HepG2 (cell line): ENCODE results near the gene VKORC1. TPM values are rescaled to one million over a fixed set of nuclear protein-coding genes. Genes with fewer than 3 reads are reported as not detected.

Source experiments
- BCL6 ChIP-seq: IDR thresholded peaks from 2 replicates; pipeline ENCODE4 v1.6.1; 2016; ENCODE audit warnings: missing genetic modification reagents, missing compliant biosample characterization
- EP300 ChIP-seq, 3 experiments: sonication (generic) in 1 of 3; formaldehyde crosslinking in 1 of 3; IDR thresholded peaks; 2 replicates each; pipeline versions ENCODE4 v1.5.1 to v1.6.1; 2011 to 2020; ENCODE audit warnings: low read depth in 2 of 3, low read length in 2 of 3, borderline replicate concordance in 1 of 3, improper control_type of control experiment in 1 of 3, mild to moderate bottlenecking in 1 of 3, missing genetic modification reagents in 1 of 3, moderate library complexity in 1 of 3
- ETV6 ChIP-seq: sonication (generic); formaldehyde crosslinking; conservative IDR thresholded peaks from 2 replicates; pipeline ENCODE4 v1.4.0; 2020; ENCODE audit warnings: missing genetic modification reagents
- KDM1A ChIP-seq: IDR thresholded peaks from 2 replicates; pipeline ENCODE4 v1.6.1; 2016; ENCODE audit warnings: missing compliant biosample characterization
- KDM6A ChIP-seq: IDR thresholded peaks from 2 replicates; pipeline ENCODE4 v1.6.1; 2016; ENCODE audit warnings: low read depth
- MAZ ChIP-seq, 2 experiments: sonication (generic) in 1 of 2; formaldehyde crosslinking in 1 of 2; IDR thresholded peaks; 2 replicates each; pipeline versions ENCODE4 v1.5.0 to v1.6.1; 2012 to 2020; ENCODE audit warnings: low read depth in 2 of 2, mild to moderate bottlenecking in 2 of 2, borderline replicate concordance in 1 of 2, improper control_type of control experiment in 1 of 2, low read length in 1 of 2, missing genetic modification reagents in 1 of 2, moderate library complexity in 1 of 2
- PCBP2 ChIP-seq: fragments of 200-400 bp; formaldehyde crosslinking; optimal IDR thresholded peaks from 2 replicates; pipeline ENCODE3; 2018; ENCODE audit warnings: low read length, low read depth; ENCODE audit not compliant: poor library complexity, severe bottlenecking
- POGZ ChIP-seq: sonication (generic); formaldehyde crosslinking; IDR thresholded peaks from 2 replicates; pipeline ENCODE4 v1.4.0; 2020; ENCODE audit warnings: mild to moderate bottlenecking, missing genetic modification reagents
- SAP130 ChIP-seq: IDR thresholded peaks from 2 replicates; pipeline ENCODE4 v1.6.1; 2016; ENCODE audit warnings: low read depth
- TARDBP ChIP-seq: sonication (generic); formaldehyde crosslinking; IDR thresholded peaks from 2 replicates; pipeline ENCODE4 v1.8.0; 2022; ENCODE audit warnings: mild to moderate bottlenecking, missing genetic modification reagents
- TEAD3 ChIP-seq: optimal IDR thresholded peaks from 2 replicates; pipeline ENCODE3; 2016; ENCODE audit warnings: borderline replicate concordance
- THAP11 ChIP-seq: IDR thresholded peaks from 2 replicates; pipeline ENCODE4 v1.6.1; 2016; ENCODE audit warnings: missing biosample characterization, missing genetic modification reagents
- ZNF101 ChIP-seq: sonication (generic); formaldehyde crosslinking; IDR thresholded peaks from 2 replicates; pipeline ENCODE4 v1.4.0; 2020; ENCODE audit warnings: mild to moderate bottlenecking, low read depth, missing genetic modification reagents, borderline replicate concordance
- ZNF354B ChIP-seq: sonication (generic); formaldehyde crosslinking; IDR thresholded peaks from 2 replicates; pipeline ENCODE4 v1.8.0; 2022; ENCODE audit warnings: mild to moderate bottlenecking, missing genetic modification reagents
- ZNF501 ChIP-seq: sonication (generic); formaldehyde crosslinking; IDR thresholded peaks from 2 replicates; pipeline ENCODE4 v1.5.1; 2020; ENCODE audit warnings: mild to moderate bottlenecking, moderate library complexity, missing genetic modification reagents
- ZNF550 ChIP-seq: sonication (generic); formaldehyde crosslinking; IDR thresholded peaks from 2 replicates; pipeline ENCODE4 v1.4.0; 2020; ENCODE audit warnings: mild to moderate bottlenecking, missing genetic modification reagents, borderline replicate concordance
- ZNF589 ChIP-seq: sonication (generic); formaldehyde crosslinking; conservative IDR thresholded peaks from 2 replicates; pipeline ENCODE4 v1.8.0; 2022; ENCODE audit warnings: mild to moderate bottlenecking, moderate library complexity, missing genetic modification reagents
- ZNF75D ChIP-seq: sonication (generic); formaldehyde crosslinking; IDR thresholded peaks from 2 replicates; pipeline ENCODE4 v1.8.1; 2023; ENCODE audit warnings: missing genetic modification reagents, mild to moderate bottlenecking, borderline replicate concordance
- polyA plus RNA-seq, 8 experiments: library from polyadenylated mRNA; depleted of rRNA in 3 of 8; stranded (reverse) in 7 of 8; unstranded in 1 of 8; fragments of >200 nt; fragmentation: Illumina TruSeq in 4 of 8; extraction: Trizol in 4 of 8; gene quantifications; 2 replicates each; pipeline versions ENCODE4 v1.2.1 to v1.2.3, GENCODE V29; 2011 to 2016; ENCODE audit warnings: low read depth in 4 of 8, missing spikeins in 1 of 8, mixed read lengths in 1 of 8; ENCODE audit not compliant: insufficient read depth in 1 of 8
- total RNA-seq, 5 experiments: library from RNA; depleted of rRNA; stranded (reverse); fragments of >200 nt; fragmentation: Illumina TruSeq; extraction: Trizol; gene quantifications; 2 replicates each; pipeline ENCODE4 v1.2.3, GENCODE V29; 2016; ENCODE audit warnings: low read depth in 1 of 5
- TF ChIP-seq, protein P1 (sequence below): IDR thresholded peaks from 2 replicates; pipeline ENCODE4 v1.6.1; 2018; ENCODE audit warnings: missing genetic modification reagents
- TF ChIP-seq, protein P2 (sequence below): sonication (generic); formaldehyde crosslinking; IDR thresholded peaks from 2 replicates; pipeline ENCODE4 v1.9.0; 2022; ENCODE audit warnings: missing genetic modification reagents, mild to moderate bottlenecking, borderline replicate concordance
- TF ChIP-seq, protein P3 (sequence below): sonication (generic); formaldehyde crosslinking; IDR thresholded peaks from 2 replicates; pipeline ENCODE4 v1.9.0; 2021; ENCODE audit warnings: missing genetic modification reagents, mild to moderate bottlenecking, borderline replicate concordance
- TF ChIP-seq, protein P4 (sequence below): sonication (generic); formaldehyde crosslinking; IDR thresholded peaks from 2 replicates; pipeline ENCODE4 v1.4.0; 2020; ENCODE audit warnings: missing genetic modification reagents, low read depth, mild to moderate bottlenecking, borderline replicate concordance

The VKORC1 gene
- total and polyA plus RNA-seq, 2 of the 13 experiments (the other 11 are each of a cell fraction or from before 2014, with no cell fraction given) = 141 to 615 TPM

DNA sequence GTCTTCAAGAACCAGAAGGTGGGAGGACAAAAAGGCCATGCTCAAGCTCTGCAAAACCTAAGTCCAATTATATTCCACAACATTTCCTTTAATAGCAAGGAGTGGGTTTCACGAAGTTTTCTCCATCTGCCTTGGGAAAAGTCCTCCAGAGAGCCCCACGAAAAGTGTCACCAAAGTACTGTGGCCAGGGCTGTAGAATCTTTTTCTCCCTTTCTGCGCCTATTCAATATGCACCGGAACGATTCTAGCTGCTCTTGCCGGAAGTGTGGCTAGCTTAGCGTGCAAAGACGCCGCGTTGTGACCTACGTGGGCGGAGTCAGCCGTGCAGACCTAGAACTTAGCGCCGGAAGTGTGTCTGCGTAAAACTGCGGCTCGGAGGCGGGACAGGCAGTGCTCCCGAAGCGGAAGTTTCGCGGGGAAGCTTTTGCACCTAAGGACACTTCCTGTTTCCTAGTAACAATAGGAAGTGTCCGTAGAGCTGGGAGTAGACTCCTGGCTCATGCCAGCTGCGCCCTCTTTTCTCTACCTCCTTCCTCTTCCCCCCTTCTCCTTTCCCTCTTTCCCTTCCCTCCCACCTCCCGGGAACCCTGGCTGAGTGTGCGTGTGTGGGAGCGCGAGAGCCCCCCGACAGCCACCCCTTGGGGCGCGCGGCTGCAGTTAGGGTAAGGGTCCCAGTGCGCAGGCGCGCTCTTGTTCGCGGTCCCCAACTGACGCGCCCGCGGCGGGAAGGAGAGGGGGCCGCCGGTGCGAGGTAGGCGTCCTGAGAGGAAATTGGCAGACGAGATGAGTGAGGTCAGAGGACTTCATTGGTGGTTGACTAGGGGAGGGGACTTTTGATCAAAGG lies 20.4 kb downstream of the VKORC1 start, which contains the start of the genes ZNF646 and ZNF668 (continued):
- TF ChIP-seq, protein P1, sequence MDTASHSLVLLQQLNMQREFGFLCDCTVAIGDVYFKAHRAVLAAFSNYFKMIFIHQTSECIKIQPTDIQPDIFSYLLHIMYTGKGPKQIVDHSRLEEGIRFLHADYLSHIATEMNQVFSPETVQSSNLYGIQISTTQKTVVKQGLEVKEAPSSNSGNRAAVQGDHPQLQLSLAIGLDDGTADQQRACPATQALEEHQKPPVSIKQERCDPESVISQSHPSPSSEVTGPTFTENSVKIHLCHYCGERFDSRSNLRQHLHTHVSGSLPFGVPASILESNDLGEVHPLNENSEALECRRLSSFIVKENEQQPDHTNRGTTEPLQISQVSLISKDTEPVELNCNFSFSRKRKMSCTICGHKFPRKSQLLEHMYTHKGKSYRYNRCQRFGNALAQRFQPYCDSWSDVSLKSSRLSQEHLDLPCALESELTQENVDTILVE (CRISPR knock-in tag) = peak; percentile 95
- TF ChIP-seq ZNF75D (no peak), ZNF101 (CRISPR knock-in tag) (0 out of 2 replicates have a peak, but pooled peaks have one; percentile 62), PCBP2 (peak; percentile 73), ETV6 (peak; percentile 83; the same call in 1 of the 2 replicates), TARDBP (CRISPR knock-in tag) (peak; percentile 97), POGZ (CRISPR knock-in tag) (no peak; the same call in none of the 2 replicates), KDM1A (CRISPR knock-in tag) (no peak), KDM6A (CRISPR knock-in tag) (no peak), ZNF550 (no peak), EP300 (IDR thresholded peaks at IDR 0.05; ENCODE audit: low read depth in 2 of 2, low read length in 2 of 2) (peak in 1 of 2 experiments; percentile 34; a peak in 1 of 4 replicates), EP300 (CRISPR knock-in tag; IDR thresholded peaks at IDR 0.05; ENCODE audit: borderline replicate concordance) (peak; percentile 43; the same call in 1 of the 2 replicates), TEAD3 (CRISPR knock-in tag) (peak; percentile 83), SAP130 (CRISPR knock-in tag) (peak; percentile 96), BCL6 (CRISPR knock-in tag) (peak; percentile 46; the same call in 1 of the 2 replicates), ZNF589 (CRISPR knock-in tag) (peak; percentile 60; the same call in 1 of the 2 replicates), ZNF501 (peak; percentile 92; the same call in 1 of the 2 replicates), MAZ (IDR thresholded peaks at IDR 0.05; ENCODE audit: borderline replicate concordance, low read depth, low read length) (0 out of 2 replicates have a peak, but pooled peaks have one; percentile 18), MAZ (CRISPR knock-in tag; IDR thresholded peaks at IDR 0.05; ENCODE audit: low read depth) (no peak; the same call in 1 of the 2 replicates), ZNF354B (CRISPR knock-in tag) (peak; percentile 75; the same call in 1 of the 2 replicates), THAP11 (CRISPR knock-in tag) (peak; percentile 96)
- TF ChIP-seq, protein P2, sequence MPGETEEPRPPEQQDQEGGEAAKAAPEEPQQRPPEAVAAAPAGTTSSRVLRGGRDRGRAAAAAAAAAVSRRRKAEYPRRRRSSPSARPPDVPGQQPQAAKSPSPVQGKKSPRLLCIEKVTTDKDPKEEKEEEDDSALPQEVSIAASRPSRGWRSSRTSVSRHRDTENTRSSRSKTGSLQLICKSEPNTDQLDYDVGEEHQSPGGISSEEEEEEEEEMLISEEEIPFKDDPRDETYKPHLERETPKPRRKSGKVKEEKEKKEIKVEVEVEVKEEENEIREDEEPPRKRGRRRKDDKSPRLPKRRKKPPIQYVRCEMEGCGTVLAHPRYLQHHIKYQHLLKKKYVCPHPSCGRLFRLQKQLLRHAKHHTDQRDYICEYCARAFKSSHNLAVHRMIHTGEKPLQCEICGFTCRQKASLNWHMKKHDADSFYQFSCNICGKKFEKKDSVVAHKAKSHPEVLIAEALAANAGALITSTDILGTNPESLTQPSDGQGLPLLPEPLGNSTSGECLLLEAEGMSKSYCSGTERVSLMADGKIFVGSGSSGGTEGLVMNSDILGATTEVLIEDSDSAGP (CRISPR knock-in tag) = peak; percentile 86
- TF ChIP-seq, protein P3, sequence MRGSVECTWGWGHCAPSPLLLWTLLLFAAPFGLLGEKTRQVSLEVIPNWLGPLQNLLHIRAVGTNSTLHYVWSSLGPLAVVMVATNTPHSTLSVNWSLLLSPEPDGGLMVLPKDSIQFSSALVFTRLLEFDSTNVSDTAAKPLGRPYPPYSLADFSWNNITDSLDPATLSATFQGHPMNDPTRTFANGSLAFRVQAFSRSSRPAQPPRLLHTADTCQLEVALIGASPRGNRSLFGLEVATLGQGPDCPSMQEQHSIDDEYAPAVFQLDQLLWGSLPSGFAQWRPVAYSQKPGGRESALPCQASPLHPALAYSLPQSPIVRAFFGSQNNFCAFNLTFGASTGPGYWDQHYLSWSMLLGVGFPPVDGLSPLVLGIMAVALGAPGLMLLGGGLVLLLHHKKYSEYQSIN (CRISPR knock-in tag) = no peak
- TF ChIP-seq, protein P4, sequence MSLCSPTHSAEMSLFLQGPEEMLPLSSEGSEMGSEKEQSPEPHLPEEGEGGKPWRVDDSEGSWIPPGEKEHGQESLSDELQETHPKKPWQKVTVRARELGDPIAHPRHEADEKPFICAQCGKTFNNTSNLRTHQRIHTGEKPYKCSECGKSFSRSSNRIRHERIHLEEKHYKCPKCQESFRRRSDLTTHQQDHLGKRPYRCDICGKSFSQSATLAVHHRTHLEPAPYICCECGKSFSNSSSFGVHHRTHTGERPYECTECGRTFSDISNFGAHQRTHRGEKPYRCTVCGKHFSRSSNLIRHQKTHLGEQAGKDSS (CRISPR knock-in tag) = peak; percentile 85; the same call in 1 of the 2 replicates
